PFSK-1 (cell line): ENCODE data around the gene EVI2A.

Source experiments
- REST ChIP-seq, 2 experiments: IDR thresholded peaks; 2 replicates each; pipeline versions ENCODE4 v1.6.1 to v1.8.0; 2011 to 2012; ENCODE audit warnings: low read depth in 2 of 2, low read length in 2 of 2, control low read depth in 1 of 2, inconsistent platforms in 1 of 2, mild to moderate bottlenecking in 1 of 2, moderate library complexity in 1 of 2; ENCODE audit not compliant: insufficient read depth in 1 of 2
- SIN3A ChIP-seq: IDR thresholded peaks from 2 replicates; pipeline ENCODE4 v1.6.1; 2012; ENCODE audit warnings: mild to moderate bottlenecking, low read length, moderate library complexity, borderline replicate concordance; ENCODE audit not compliant: insufficient read depth
- TAF1 ChIP-seq: IDR thresholded peaks from 2 replicates; pipeline ENCODE4 v1.6.1; 2012; ENCODE audit warnings: low read length, control low read depth, borderline replicate concordance; ENCODE audit not compliant: insufficient read depth

GRCh38 chr17:31274252-31274651, 47.2 kb downstream of the EVI2A start:
- TF ChIP-seq SIN3A (no peak), TAF1 (no peak), REST (IDR thresholded peaks at IDR 0.05; ENCODE audit: insufficient read depth in 1 of 2, low read depth in 2 of 2, low read length in 2 of 2) (no peak)
